ENCODE data around the gene SLC6A8. TPM values are rescaled to one million over a fixed set of nuclear protein-coding genes. Genes with fewer than 3 reads are reported as not detected.
"Not testable (repeated sequence)": the region's sequence is repeated elsewhere in the genome, so short reads cannot be mapped to it uniquely, and the experiment has no call there.

Gene SLC6A8
- total RNA-seq, 1 donor from 2014 or later, result 229 TPM

- Histone ChIP-seq H3K27ac (replicated peaks) (no peak overlapping the region), H3K36me3 (no peaks in the 10 kb centered on the region), H3K4me3 (no peak overlapping the region), H3K4me1 (peaks cover 40% of the 10 kb centered on the region), H3K9me3 (replicated peaks) (no peaks in the 10 kb centered on the region), H3K27me3 (ENCODE audit: low read depth) (no peaks in the 10 kb centered on the region)
- no peak for TF ChIP-seq CTCF (IDR thresholded peaks at IDR 0.05; ENCODE audit: borderline replicate concordance)
- no peak for DNase-seq
- intact Hi-C loops (cut with micrococcal nuclease), result no loop called here
Observed at GRCh38 chrX:153696100-153696499, 8.4 kb downstream of the SLC6A8 start.

DNA sequence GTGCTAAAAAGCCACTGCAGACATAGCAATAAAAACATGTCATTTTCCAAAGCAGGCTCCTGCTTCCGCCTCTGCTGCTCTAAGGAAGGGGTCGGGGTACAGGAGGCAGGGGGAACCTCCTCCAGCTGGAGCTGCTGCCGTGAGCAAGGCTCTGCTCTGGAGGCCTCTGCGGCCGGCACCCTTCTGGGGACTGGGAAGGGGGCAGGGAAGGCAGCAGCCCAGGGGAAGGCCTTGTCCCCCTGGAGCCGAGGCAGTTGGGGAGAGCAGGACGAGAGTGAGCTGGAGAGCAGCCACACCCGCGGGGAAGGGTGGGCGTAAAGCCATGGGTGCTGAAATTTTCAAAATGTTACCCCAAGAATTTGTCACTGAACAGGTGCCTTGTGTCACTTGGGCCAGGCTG, 8.8 kb downstream of the SLC6A8 start:
- H3K27me3 ChIP-seq (ENCODE audit: low read depth); DNase-seq; H3K36me3 ChIP-seq; H3K4me3 ChIP-seq; intact Hi-C loops (cut with micrococcal nuclease); H3K9me3 ChIP-seq (replicated peaks): not testable (repeated sequence)
- peaks cover 38% of the 10 kb centered on the region for H3K4me1 ChIP-seq
- peak overlapping the region; percentile 19 for H3K27ac ChIP-seq (replicated peaks)

DNA sequence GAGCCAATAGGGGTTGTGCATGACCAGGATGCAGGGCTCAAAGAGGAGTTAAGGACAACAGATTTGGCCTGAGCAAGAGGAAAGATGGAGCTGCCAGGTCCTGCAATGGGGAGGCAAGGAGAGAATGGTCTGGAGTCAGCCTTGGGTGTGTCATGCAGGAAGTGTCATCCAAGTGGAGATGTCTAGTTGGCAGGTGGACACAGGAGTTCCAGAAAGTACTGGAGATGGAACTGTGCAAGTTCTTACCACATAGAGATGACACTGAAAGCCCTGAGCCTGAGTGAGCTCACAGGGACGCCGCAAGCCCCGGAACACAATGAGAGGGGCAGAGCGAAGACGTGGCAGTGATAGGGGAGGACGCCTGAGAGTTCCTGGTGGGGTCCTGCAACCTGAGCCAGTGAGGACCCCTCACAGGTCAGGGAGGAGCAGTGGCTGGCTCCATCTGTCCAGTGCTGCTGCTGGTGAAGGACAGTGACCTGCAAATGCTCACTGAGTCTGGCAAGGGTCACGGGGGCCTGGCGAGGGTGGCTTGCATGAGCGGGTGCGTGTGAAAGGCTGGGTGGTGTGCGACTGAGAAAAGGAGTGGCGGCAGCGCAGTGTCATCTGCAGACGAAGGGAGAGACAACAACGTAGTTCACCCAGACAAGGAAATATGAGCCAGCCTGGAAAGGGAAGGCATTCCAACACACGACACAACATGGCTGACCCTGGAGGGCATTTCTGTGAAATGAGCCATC, 9.4 kb downstream of the SLC6A8 start:
- Histone ChIP-seq H3K4me1 (peaks cover 36% of the 10 kb centered on the region), H3K27ac (replicated peaks) (peak overlapping the region; percentile 86)
- H3K9me3 ChIP-seq (replicated peaks); H3K4me3 ChIP-seq; H3K27me3 ChIP-seq (ENCODE audit: low read depth); intact Hi-C loops (cut with micrococcal nuclease); H3K36me3 ChIP-seq; DNase-seq: not testable (repeated sequence)

- Histone ChIP-seq H3K36me3 (no peaks in the 10 kb centered on the region), H3K27ac (replicated peaks) (peak overlapping the region; percentile 86), H3K4me1 (peaks cover 37% of the 10 kb centered on the region), H3K4me3 (no peak overlapping the region), H3K27me3 (ENCODE audit: low read depth) (no peaks in the 10 kb centered on the region), H3K9me3 (replicated peaks) (no peaks in the 10 kb centered on the region)
- no peak for TF ChIP-seq CTCF (IDR thresholded peaks at IDR 0.05; ENCODE audit: borderline replicate concordance)
- intact Hi-C loops (cut with micrococcal nuclease), result no loop called here
- no peak for DNase-seq
Observed at GRCh38 chrX:153697924-153698865, 10.5 kb downstream of the SLC6A8 start.

GRCh38 chrX:153699210-153699783, 11.6 kb downstream of the SLC6A8 start:
- H3K4me1 ChIP-seq, result peaks cover 48% of the 10 kb centered on the region
- intact Hi-C loops (cut with micrococcal nuclease); H3K4me3 ChIP-seq; H3K9me3 ChIP-seq (replicated peaks); H3K36me3 ChIP-seq; DNase-seq; H3K27me3 ChIP-seq (ENCODE audit: low read depth): not testable (repeated sequence)
- H3K27ac ChIP-seq (replicated peaks), result peak overlapping the region; percentile 86

DNA sequence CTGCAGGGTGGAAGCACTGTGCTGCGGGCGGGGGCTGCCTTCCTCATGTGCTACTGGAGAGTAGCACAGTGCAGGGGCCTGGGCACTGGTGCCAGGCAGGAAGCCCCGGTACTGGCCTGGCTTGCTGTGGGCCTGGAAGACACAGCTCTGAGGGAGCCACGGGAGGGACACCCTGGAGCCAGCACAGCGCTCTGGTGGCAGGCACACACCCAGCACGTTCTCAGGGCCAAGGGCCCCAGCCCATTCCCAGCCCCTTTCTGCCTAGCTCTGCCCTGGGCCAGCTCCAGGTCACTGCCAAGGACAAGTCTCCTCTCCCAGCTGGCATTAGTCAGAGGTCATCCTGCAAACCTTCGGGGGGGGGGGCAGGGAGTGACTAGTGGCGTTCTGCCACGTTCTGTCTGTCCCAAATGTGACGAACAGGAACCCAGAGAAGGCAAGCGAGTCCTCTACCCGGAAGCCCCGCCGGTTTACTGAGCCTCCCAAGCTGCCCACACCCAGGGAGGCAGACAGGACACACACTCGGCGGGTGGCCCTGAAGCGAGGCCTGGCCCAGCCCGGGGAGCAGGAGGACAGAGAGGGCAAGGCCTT, 12.2 kb downstream of the SLC6A8 start:
- intact Hi-C loops (cut with micrococcal nuclease), result not testable (repeated sequence)
- H3K4me1 ChIP-seq, result peaks cover 49% of the 10 kb centered on the region
- DNase-seq, result peak; percentile 52

GRCh38 chrX:153700376-153700945, 12.7 kb downstream of the SLC6A8 start:
- no peak for TF ChIP-seq CTCF (IDR thresholded peaks at IDR 0.05; ENCODE audit: borderline replicate concordance)
- Histone ChIP-seq H3K27ac (replicated peaks) (peak overlapping the region; percentile 86), H3K9me3 (replicated peaks) (no peaks in the 10 kb centered on the region), H3K4me1 (peaks cover 48% of the 10 kb centered on the region), H3K27me3 (ENCODE audit: low read depth) (no peaks in the 10 kb centered on the region), H3K4me3 (no peak overlapping the region), H3K36me3 (peaks cover 4% of the 10 kb centered on the region)
- intact Hi-C loops (cut with micrococcal nuclease), result no loop called here
- no peak for DNase-seq

More for the DNA sequence above, 12.2 kb downstream of the SLC6A8 start:
- not testable (repeated sequence) for H3K4me3 ChIP-seq; H3K9me3 ChIP-seq (replicated peaks); H3K27me3 ChIP-seq (ENCODE audit: low read depth); H3K36me3 ChIP-seq
- peak overlapping the region; percentile 86 for H3K27ac ChIP-seq (replicated peaks)

Measured in left ventricle myocardium inferior (tissue), 1 donor.